Choroid plexus epithelial cell (primary cell): ENCODE measurements around the gene MRPL20.
A peak's percentile ranks its signal among the peaks of the same experiment; 100 is the strongest.

Experiments used
- DNase-seq: peaks from one replicate; pipeline ENCODE4 v3.0.0-alpha.2; 2010; ENCODE audit warnings: low read depth
- H3K4me3 ChIP-seq: 2 replicates; pipeline ENCODE4 v1.5.1; 2011; ENCODE audit warnings: low read depth, mild to moderate bottlenecking, control low read depth, low read length, moderate library complexity
- TF ChIP-seq, protein P1 (sequence below): conservative IDR thresholded peaks from 2 replicates; pipeline ENCODE4 v1.5.1; 2011; ENCODE audit warnings: low read depth, mild to moderate bottlenecking, control low read depth, inconsistent platforms, low read length, moderate library complexity

Gene MRPL20

DNA sequence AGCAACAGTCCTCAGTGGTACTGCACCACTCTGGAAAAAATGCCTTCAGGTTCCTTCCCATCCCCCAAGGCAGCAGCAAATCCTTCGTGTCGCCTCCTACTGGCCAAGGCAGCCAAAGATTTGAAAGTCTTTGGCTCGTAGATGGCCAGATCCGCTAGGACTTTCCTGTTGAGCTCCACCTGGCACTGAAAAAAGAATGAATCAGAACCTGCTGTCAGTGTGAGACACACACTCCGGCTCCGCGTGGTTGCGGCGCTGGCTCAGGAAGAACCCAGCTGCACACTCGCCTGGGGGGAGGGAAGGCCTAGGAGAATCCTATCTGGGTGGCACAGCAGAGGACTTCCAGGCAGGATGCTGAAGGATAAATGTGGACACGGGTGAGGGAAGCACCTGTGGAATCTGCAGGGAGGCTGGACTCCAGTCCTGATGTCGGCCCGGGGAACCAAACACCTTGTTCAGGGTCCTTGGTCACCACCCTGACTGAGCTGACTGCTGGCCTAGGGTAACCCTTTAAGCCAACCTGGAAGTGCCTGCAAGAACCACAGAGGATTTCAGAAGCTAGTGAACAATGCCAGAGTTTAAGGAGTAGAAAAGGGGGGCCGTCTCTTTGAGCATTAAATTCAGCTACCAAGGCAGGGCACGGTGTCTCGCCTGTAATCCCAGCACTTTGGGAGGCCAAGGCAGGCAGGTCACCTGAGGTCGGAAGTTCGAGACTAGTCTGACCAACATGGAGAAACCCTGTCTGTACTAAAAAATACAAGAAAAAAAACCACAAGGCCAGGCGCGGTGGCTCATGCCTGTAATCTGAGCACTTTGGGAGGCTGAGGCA is 4.8 kb downstream of the MRPL20 start:
- TF ChIP-seq, protein P1, sequence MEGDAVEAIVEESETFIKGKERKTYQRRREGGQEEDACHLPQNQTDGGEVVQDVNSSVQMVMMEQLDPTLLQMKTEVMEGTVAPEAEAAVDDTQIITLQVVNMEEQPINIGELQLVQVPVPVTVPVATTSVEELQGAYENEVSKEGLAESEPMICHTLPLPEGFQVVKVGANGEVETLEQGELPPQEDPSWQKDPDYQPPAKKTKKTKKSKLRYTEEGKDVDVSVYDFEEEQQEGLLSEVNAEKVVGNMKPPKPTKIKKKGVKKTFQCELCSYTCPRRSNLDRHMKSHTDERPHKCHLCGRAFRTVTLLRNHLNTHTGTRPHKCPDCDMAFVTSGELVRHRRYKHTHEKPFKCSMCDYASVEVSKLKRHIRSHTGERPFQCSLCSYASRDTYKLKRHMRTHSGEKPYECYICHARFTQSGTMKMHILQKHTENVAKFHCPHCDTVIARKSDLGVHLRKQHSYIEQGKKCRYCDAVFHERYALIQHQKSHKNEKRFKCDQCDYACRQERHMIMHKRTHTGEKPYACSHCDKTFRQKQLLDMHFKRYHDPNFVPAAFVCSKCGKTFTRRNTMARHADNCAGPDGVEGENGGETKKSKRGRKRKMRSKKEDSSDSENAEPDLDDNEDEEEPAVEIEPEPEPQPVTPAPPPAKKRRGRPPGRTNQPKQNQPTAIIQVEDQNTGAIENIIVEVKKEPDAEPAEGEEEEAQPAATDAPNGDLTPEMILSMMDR = peak; percentile 84
- H3K4me3 ChIP-seq = no peak overlapping the region
- DNase-seq = peak; percentile 80

DNA sequence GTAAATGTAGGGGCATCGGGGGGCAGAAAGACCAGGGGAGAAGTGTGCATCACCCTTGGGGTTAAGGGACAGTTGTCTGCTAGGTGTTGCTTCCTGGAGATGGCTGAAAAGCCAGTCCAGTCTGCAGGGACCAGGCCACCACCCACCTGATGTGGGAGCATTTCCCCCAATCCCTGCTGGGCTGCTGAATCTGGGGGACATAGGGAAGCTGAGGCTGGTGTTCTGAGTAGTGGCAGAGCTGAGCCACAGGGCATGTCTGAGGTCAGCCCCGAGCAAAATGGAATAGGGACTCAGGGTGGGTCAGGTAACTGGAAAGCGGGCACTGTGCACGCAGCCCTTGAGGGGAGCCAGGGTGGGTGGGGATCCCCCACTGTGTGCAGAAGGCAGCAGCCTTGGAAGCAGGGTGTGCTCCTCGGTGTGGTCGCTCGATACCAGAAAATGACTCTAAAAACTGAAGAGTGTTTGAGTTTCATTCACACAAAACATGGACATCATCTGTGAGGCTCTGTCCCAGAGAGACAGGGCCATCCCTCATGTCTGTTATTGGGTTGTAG is 5.6 kb downstream of the MRPL20 start:
- DNase-seq = no peak
- TF ChIP-seq, protein P1 = no peak
- H3K4me3 ChIP-seq = peak overlapping the region; percentile 13

DNA sequence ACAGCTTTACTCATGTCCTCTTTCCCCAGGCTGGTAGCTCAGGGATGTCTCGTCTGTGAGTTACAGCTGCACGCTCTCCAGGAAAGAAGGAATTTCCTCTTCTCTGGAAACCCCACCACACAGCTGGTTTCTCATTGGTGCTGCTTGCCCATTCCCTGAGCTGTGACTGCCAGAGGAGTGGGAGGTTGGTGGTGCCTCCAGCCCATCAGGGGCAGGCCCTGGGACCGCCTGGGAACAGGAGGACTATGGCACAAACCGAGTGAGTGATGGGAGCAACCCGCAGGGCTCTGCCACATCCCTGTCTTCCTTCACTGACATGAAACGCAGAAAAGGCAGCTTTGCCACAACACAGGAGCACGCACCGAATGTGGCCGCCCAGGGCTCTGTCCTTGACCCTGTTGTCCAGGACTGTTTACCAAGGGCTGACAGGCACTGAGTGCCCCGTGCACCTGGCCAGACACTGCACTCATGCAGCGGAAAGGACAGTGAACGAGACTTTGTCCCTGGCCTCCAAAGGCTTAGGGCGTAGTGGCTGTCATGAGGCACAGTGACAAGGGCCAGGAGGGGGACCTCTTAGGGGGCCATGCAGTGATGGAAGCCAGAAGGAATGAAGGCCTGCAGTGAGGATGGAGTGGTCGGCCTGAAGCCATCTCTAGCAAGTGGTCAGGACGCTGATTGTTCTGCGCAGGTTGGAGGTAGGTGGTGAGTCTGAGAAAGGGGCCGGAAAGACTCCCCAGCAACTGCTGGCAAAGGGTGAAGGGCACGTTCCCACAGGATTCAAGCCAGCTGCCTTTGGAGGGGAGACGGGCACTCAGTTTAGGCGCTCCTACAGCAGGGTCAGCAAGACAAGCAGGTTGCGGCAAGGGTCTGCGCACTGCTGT is 6.3 kb downstream of the MRPL20 start:
- TF ChIP-seq, protein P1 = no peak
- H3K4me3 ChIP-seq = peak overlapping the region; percentile 99
- peak; percentile 14 for DNase-seq

DNA sequence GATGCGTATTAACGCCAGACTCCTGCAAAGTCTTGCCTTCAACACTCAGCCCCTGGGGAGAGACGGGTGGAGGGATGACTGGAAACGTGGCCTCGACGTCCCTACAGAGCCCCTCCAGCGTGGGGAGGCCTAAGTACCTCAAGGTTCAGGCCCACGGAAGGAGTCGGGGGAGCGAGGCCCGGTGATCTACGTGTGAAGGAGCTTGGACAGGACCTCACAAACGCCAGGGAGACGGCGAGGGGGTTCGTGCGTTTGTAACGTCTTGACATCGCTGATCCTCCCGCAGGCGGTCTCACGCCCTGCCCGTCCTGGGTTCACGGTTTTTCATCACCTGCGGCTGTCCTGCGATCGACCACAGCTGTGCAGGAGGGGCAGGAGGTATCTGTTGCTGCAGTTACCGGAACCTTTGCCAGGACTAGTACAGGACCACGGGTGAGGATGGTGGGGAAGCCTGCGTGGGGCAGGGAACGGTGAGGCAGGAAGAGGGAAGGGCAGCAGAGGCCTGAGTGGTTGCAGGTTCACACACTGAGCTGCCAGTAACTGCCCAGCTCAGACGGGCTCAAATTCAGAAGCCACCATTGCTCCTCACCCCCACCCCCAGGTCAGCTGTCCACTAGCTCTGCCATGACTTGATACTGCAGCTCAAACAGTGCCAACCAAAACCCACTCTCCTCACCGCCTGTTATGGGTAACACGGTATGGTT is 7.1 kb downstream of the MRPL20 start:
- TF ChIP-seq, protein P1 = no peak
- DNase-seq = peak; percentile 46
- H3K4me3 ChIP-seq = peak overlapping the region; percentile 99

DNA sequence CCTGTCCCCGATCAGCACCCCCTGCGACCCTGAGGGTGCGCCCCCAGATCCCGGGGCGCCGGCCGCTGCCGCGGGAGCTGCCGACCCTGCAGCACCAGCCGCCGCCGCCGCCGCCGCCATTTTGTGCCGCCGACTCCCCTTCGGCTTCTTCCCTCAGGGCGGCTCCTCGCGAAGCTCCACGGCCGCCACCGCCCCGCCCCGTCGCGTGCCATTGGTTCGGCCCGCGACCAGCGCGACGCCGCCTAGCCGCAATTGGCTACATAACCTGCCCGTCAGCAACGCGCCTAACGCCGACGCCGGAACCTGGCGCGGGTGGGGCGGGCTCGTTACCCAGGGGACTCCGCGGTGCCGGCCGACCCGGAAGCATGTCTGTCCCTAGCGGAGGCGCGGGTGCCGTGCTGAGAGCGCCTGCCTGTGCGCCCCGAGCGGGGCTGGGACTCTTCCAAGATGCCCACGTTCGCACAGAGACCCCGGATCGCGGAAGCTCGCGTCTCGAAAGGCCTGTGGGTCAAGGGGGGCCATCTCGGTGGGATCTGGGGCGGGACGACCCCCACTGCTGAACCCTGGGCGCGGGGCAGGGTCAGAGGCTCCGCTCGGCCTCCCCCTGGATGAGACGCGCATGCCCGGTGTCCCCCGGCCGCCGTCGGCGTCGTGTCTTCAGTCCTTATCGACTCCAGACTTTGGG is 7.8 kb downstream of the MRPL20 start, which contains the start of gene CCNL2:
TSS of gene CCNL2 (minus strand) at position 149 of the 685 bp plus-strand sequence. CDS start at position 120, 29 bp downstream.
- DNase-seq = peak; percentile 99
- peak within 1 kb of the TSS; percentile 99 for H3K4me3 ChIP-seq
- TF ChIP-seq, protein P1 = peak; percentile 53

DNA sequence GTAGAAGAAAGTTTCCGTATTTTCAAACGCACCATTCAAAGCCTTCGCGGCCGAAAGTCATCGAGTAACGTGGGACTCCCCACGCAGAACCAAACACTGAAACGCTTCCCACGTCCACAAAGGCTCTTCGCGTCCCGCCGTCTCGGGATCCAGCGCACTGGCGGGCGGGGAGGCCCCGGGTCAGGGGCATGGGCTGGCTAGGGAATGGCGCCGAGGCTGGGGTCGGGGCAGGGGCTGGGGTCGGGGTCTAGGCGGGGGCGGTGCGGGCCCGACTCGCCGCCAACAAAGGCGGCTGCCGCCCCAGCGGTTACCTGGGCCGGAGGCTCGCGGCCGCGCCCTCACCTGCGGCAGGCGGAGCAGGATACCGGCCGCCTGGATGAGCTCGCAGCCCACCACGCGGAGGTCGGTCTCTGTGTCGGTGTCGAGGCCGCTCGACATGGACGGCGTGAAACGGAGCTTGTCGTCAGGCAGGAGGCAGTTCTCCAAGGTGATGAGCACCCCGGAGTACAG is 8.4 kb downstream of the MRPL20 start:
- TF ChIP-seq, protein P1 = no peak
- no peak for DNase-seq
- H3K4me3 ChIP-seq = peak overlapping the region; percentile 97
